Liver (tissue), 9 donors: ENCODE measurements around the gene OCA2. TPM values are rescaled to one million over a fixed set of nuclear protein-coding genes. Genes with fewer than 3 reads are reported as not detected.

Experiments used
- DNase-seq: peaks from one replicate; pipeline ENCODE4 v3.0.0-alpha.2; 2017; ENCODE audit warnings: low spot score
- H3K27ac ChIP-seq, 2 donors: one replicate each; pipeline ENCODE4 v1.7.0; 2013; ENCODE audit warnings: inconsistent platforms in 2 of 2, low read length in 2 of 2, control low read depth in 1 of 2, low read depth in 1 of 2, mild to moderate bottlenecking in 1 of 2
- H3K27me3 ChIP-seq, 4 donors: one replicate each; pipeline versions ENCODE4 v1.6.1 to v1.7.0; 2013; ENCODE audit warnings: low read length in 3 of 4, inconsistent platforms in 1 of 4, mild to moderate bottlenecking in 1 of 4, moderate library complexity in 1 of 4; ENCODE audit not compliant: control insufficient read depth in 4 of 4, insufficient read depth in 4 of 4
- H3K36me3 ChIP-seq, 4 donors: one replicate each; pipeline versions ENCODE4 v1.6.1 to v1.7.0; 2013; ENCODE audit warnings: low read length in 3 of 4, mild to moderate bottlenecking in 3 of 4, low read depth in 1 of 4, moderate library complexity in 1 of 4; ENCODE audit not compliant: control insufficient read depth in 4 of 4, insufficient read depth in 3 of 4
- H3K4me1 ChIP-seq, 4 donors: one replicate each; pipeline versions ENCODE4 v1.6.1 to v1.7.0; 2013; ENCODE audit warnings: low read length in 3 of 4, mild to moderate bottlenecking in 3 of 4, moderate library complexity in 1 of 4; ENCODE audit not compliant: control insufficient read depth in 4 of 4, insufficient read depth in 4 of 4
- H3K4me3 ChIP-seq, 3 donors: one replicate each; pipeline versions ENCODE4 v1.6.1 to v1.7.0; 2013; ENCODE audit warnings: low read length in 3 of 3, control low read depth in 1 of 3, low read depth in 1 of 3, mild to moderate bottlenecking in 1 of 3
- H3K9ac ChIP-seq, 2 donors: one replicate each; pipeline ENCODE4 v1.7.0; 2013; ENCODE audit warnings: low read length in 2 of 2, mild to moderate bottlenecking in 2 of 2, moderate library complexity in 2 of 2, control low read depth in 1 of 2, low read depth in 1 of 2
- H3K9me3 ChIP-seq, 4 donors: one replicate each; pipeline versions ENCODE4 v1.6.1 to v1.7.0; 2013; ENCODE audit warnings: low read length in 3 of 4; ENCODE audit not compliant: control insufficient read depth in 4 of 4
- CTCF ChIP-seq: fragments of 150-350 bp; IDR thresholded peaks from 2 replicates; pipeline ENCODE4 v1.5.1; 2017; ENCODE audit warnings: improper control_type of control experiment, low read depth, low read length; ENCODE audit not compliant: missing input control
- EGR1 ChIP-seq, 2 donors: IDR thresholded peaks; 2 replicates each; pipeline ENCODE4 v1.6.1; 2016 to 2018; ENCODE audit warnings: antibody characterized with exemption in 2 of 2, low read depth in 2 of 2
- FOXA1 ChIP-seq: IDR thresholded peaks from 2 replicates; pipeline ENCODE4 v1.6.1; 2016; ENCODE audit warnings: antibody characterized with exemption
- FOXA2 ChIP-seq: IDR thresholded peaks from 2 replicates; pipeline ENCODE4 v1.6.1; 2016; ENCODE audit warnings: antibody characterized with exemption
- GABPA ChIP-seq, 2 donors: IDR thresholded peaks in 1 of 2; conservative IDR thresholded peaks in 1 of 2; 2 replicates each; pipeline ENCODE4 v1.6.1; 2016; ENCODE audit warnings: antibody characterized with exemption in 2 of 2, mild to moderate bottlenecking in 1 of 2, moderate library complexity in 1 of 2
- HNF4A ChIP-seq, 2 donors: conservative IDR thresholded peaks; 2 replicates each; pipeline ENCODE4 v1.6.1; 2016; ENCODE audit warnings: antibody characterized with exemption in 2 of 2, mild to moderate bottlenecking in 2 of 2
- HNF4G ChIP-seq: IDR thresholded peaks from 2 replicates; pipeline ENCODE4 v1.6.1; 2016; ENCODE audit warnings: antibody characterized with exemption
- JUND ChIP-seq, 2 donors: IDR thresholded peaks; 2 replicates each; pipeline ENCODE4 v1.6.1; 2016; ENCODE audit warnings: antibody characterized with exemption in 2 of 2
- MAX ChIP-seq: IDR thresholded peaks from 2 replicates; pipeline ENCODE4 v1.6.1; 2016; ENCODE audit warnings: antibody characterized with exemption
- NR2F2 ChIP-seq: IDR thresholded peaks from 2 replicates; pipeline ENCODE4 v1.6.1; 2016; ENCODE audit warnings: antibody characterized with exemption
- RAD21 ChIP-seq, 2 donors: IDR thresholded peaks; 2 replicates each; pipeline ENCODE4 v1.6.1; 2016; ENCODE audit warnings: antibody characterized with exemption in 2 of 2, mild to moderate bottlenecking in 2 of 2
- RXRA ChIP-seq, 2 donors: IDR thresholded peaks; 2 replicates each; pipeline ENCODE4 v1.6.1; 2017 to 2018; ENCODE audit warnings: antibody characterized with exemption in 2 of 2, mild to moderate bottlenecking in 1 of 2
- SP1 ChIP-seq: IDR thresholded peaks from 2 replicates; pipeline ENCODE4 v1.6.1; 2018; ENCODE audit warnings: antibody characterized with exemption, mild to moderate bottlenecking
- TAF1 ChIP-seq: conservative IDR thresholded peaks from 2 replicates; pipeline ENCODE4 v1.6.1; 2016; ENCODE audit warnings: antibody characterized with exemption, mild to moderate bottlenecking
- YY1 ChIP-seq: IDR thresholded peaks from 2 replicates; pipeline ENCODE4 v1.6.1; 2016; ENCODE audit warnings: antibody characterized with exemption, mild to moderate bottlenecking
- ZBTB33 ChIP-seq: IDR thresholded peaks from 2 replicates; pipeline ENCODE4 v1.6.1; 2016; ENCODE audit warnings: antibody characterized with exemption
- WGBS: extraction: QIAGEN DNeasy Blood & Tissue Kit; methylation state at CpG from one replicate; pipeline ENCODE4 v1.1.7; 2013; 5-methylcytosine and 5-hydroxymethylcytosine counted together
- polyA plus RNA-seq, 2 donors: library from polyadenylated mRNA; stranded (reverse) in 1 of 2; unstranded in 1 of 2; fragments of 200-250 nt in 1 of 2; fragments of >200 nt in 1 of 2; fragmentation: Nextera tagmentation in 1 of 2; extraction: Ambion mirVana in 1 of 2; gene quantifications; one replicate each; pipeline versions ENCODE4 v1.2.1 to v1.2.3, GENCODE V29; 2013 to 2015
- total RNA-seq, 2 donors: library from RNA; depleted of rRNA; stranded (reverse); fragments of >200 nt; gene quantifications; one replicate each; pipeline ENCODE4 v1.2.3, GENCODE V29; 2014
- TF ChIP-seq, protein P1 (sequence below): IDR thresholded peaks from 2 replicates; pipeline ENCODE4 v1.6.1; 2016; ENCODE audit warnings: antibody characterized with exemption, mild to moderate bottlenecking
- donor health status: healthy.
- donor health status: healthy.
- donor health status: healthy.
- donor health status: healthy.
- donor health status: healthy.

Gene OCA2
- total and polyA plus RNA-seq, 4 donors, result 0.02 to 0.56 (median 0.15) TPM

DNA sequence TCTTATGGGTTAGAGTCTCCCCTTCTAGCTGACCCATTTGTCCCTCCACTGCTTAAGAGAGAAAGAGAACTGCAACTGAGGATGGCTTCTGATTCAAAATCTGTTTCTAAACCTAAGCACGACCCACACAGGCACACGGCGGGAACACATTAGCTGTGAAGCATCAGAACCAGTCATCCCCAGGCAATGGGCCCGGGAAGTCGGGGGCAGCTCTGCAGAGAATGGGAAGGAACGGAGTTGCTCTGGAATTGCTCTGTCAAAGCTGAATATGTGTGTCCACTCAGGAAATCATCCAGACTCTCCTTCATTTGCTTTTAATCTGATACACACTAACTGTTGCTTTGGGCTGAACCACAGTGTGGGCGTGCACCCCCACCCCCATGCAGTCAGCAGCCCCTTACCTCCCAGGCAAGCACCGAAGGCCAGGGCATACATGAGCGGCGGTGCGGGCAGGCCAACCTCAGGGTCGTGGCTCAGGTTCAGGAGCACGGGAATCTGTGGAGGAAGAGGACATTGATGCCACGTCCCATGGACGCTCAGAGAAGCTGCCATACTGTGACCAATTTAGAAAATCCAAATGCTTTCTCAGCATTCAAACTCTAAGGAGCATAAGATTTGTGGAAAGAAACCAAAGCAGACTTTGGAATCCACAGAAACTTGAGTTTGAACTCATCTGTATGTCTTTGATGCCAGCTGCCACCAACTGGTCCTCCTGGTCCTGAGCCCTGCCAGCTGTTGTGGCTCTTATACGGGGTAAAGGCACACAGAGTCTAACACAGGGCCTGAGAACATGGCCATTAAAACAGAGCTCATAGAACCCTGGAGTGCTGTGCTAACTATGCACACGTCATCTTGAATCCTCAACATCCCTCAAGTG, 247.9 kb downstream of the OCA2 start:
- 85% methylated on average over 17 of the region's 17 CpGs for WGBS
- H3K27me3 ChIP-seq, result no peaks in the 10 kb centered on the region
- TF ChIP-seq MAX, result no peak
- TF ChIP-seq EGR1 (IDR thresholded peaks at IDR 0.05; ENCODE audit: low read depth in 2 of 2), result no peak
- TF ChIP-seq GABPA (IDR thresholded peaks at IDR 0.05 in 1 of 2, conservative IDR thresholded peaks at IDR 0.05 in 1 of 2), result no peak
- no peak for TF ChIP-seq RXRA (IDR thresholded peaks at IDR 0.05)
- TF ChIP-seq ZBTB33, result no peak
- no peak for TF ChIP-seq NR2F2
- no peak for TF ChIP-seq RAD21 (IDR thresholded peaks at IDR 0.05)
- no peak for TF ChIP-seq HNF4A (conservative IDR thresholded peaks at IDR 0.05)
- TF ChIP-seq HNF4G, result no peak
- TF ChIP-seq CTCF, result no peak
- TF ChIP-seq YY1, result no peak
- TF ChIP-seq, protein P1, sequence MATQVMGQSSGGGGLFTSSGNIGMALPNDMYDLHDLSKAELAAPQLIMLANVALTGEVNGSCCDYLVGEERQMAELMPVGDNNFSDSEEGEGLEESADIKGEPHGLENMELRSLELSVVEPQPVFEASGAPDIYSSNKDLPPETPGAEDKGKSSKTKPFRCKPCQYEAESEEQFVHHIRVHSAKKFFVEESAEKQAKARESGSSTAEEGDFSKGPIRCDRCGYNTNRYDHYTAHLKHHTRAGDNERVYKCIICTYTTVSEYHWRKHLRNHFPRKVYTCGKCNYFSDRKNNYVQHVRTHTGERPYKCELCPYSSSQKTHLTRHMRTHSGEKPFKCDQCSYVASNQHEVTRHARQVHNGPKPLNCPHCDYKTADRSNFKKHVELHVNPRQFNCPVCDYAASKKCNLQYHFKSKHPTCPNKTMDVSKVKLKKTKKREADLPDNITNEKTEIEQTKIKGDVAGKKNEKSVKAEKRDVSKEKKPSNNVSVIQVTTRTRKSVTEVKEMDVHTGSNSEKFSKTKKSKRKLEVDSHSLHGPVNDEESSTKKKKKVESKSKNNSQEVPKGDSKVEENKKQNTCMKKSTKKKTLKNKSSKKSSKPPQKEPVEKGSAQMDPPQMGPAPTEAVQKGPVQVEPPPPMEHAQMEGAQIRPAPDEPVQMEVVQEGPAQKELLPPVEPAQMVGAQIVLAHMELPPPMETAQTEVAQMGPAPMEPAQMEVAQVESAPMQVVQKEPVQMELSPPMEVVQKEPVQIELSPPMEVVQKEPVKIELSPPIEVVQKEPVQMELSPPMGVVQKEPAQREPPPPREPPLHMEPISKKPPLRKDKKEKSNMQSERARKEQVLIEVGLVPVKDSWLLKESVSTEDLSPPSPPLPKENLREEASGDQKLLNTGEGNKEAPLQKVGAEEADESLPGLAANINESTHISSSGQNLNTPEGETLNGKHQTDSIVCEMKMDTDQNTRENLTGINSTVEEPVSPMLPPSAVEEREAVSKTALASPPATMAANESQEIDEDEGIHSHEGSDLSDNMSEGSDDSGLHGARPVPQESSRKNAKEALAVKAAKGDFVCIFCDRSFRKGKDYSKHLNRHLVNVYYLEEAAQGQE, result no peak
- TF ChIP-seq FOXA1, result no peak
- no peak for TF ChIP-seq JUND (IDR thresholded peaks at IDR 0.05)
- no peaks in the 10 kb centered on the region for H3K36me3 ChIP-seq
- H3K4me1 ChIP-seq, result no peaks in the 10 kb centered on the region
- peaks cover 0 to 3% (median 0%) of the 10 kb centered on the region in 4 donors for H3K9me3 ChIP-seq
- H3K27ac ChIP-seq, result no peak overlapping the region
- no peak overlapping the region for H3K4me3 ChIP-seq
- H3K9ac ChIP-seq, result no peak overlapping the region
- DNase-seq, result no peak

GRCh38 chr15:27850050-27850449, 249.1 kb downstream of the OCA2 start:
- no peaks in the 10 kb centered on the region for H3K36me3 ChIP-seq
- no peaks in the 10 kb centered on the region for H3K27me3 ChIP-seq
- H3K27ac ChIP-seq, result no peak overlapping the region
- no peak for DNase-seq
- WGBS, result 82% methylated on average over 5 of the region's 5 CpGs
- H3K9ac ChIP-seq, result no peak overlapping the region
- no peaks in the 10 kb centered on the region for H3K4me1 ChIP-seq
- no peak overlapping the region for H3K4me3 ChIP-seq
- H3K9me3 ChIP-seq, result peaks cover 0 to 3% (median 0%) of the 10 kb centered on the region in 4 donors
- TF ChIP-seq HNF4A (conservative IDR thresholded peaks at IDR 0.05), result no peak
- TF ChIP-seq NR2F2, result no peak
- TF ChIP-seq JUND (IDR thresholded peaks at IDR 0.05), result no peak
- no peak for TF ChIP-seq TAF1
- TF ChIP-seq RXRA (IDR thresholded peaks at IDR 0.05), result no peak
- no peak for TF ChIP-seq GABPA (IDR thresholded peaks at IDR 0.05 in 1 of 2, conservative IDR thresholded peaks at IDR 0.05 in 1 of 2)
- no peak for TF ChIP-seq FOXA2
- TF ChIP-seq HNF4G, result no peak
- TF ChIP-seq MAX, result no peak
- no peak for TF ChIP-seq SP1
- TF ChIP-seq YY1, result no peak
- TF ChIP-seq CTCF, result no peak
- TF ChIP-seq FOXA1, result no peak
